Spleen (tissue), 11 donors: Measurements from ENCODE around the gene MRPS26. TPM values are rescaled to one million over a fixed set of nuclear protein-coding genes. Genes with fewer than 3 reads are reported as not detected.
"Not testable (repeated sequence)": the region's sequence is repeated elsewhere in the genome, so short reads cannot be mapped to it uniquely, and the experiment has no call there.

Experiments
- DNase-seq: peaks from one replicate; pipeline ENCODE4 v3.0.0-alpha.2; 2020
- H3K27ac ChIP-seq, 8 donors: fragments of 200-600 bp; sonication (generic) in 7 of 8; 1 replicate in 4 of 8; 2 replicates in 4 of 8; pipeline versions ENCODE4 v1.5.0 to v1.8.0; 2016 to 2021; ENCODE audit warnings: inconsistent platforms in 4 of 8, mild to moderate bottlenecking in 4 of 8, moderate library complexity in 1 of 8
- H3K27me3 ChIP-seq, 7 donors: fragments of 200-600 bp; sonication (generic) in 6 of 7; replicated peaks in 1 of 7; 1 replicate in 4 of 7; 2 replicates in 3 of 7; pipeline versions ENCODE4 v1.5.0 to v1.8.0; 2016 to 2021; ENCODE audit warnings: inconsistent platforms in 3 of 7, mild to moderate bottlenecking in 1 of 7
- H3K36me3 ChIP-seq, 6 donors: fragments of 200-600 bp; sonication (generic) in 5 of 6; 1 replicate in 4 of 6; 2 replicates in 2 of 6; pipeline versions ENCODE4 v1.5.0 to v1.8.0; 2016 to 2021; ENCODE audit warnings: inconsistent platforms in 2 of 6
- H3K4me1 ChIP-seq, 6 donors: fragments of 200-600 bp; sonication (generic) in 5 of 6; 1 replicate in 3 of 6; 2 replicates in 3 of 6; pipeline versions ENCODE4 v1.5.0 to v1.8.0; 2016 to 2021; ENCODE audit warnings: inconsistent platforms in 3 of 6
- H3K4me3 ChIP-seq, 8 donors: fragments of 200-600 bp; sonication (generic) in 7 of 8; 1 replicate in 4 of 8; 2 replicates in 4 of 8; pipeline versions ENCODE4 v1.5.0 to v1.8.0; 2016 to 2021; ENCODE audit warnings: inconsistent platforms in 4 of 8, mild to moderate bottlenecking in 4 of 8, moderate library complexity in 2 of 8
- H3K9me3 ChIP-seq, 8 donors: fragments of 200-600 bp; sonication (generic) in 7 of 8; 1 replicate in 4 of 8; 2 replicates in 4 of 8; pipeline versions ENCODE4 v1.5.0 to v1.8.0; 2016 to 2021; ENCODE audit warnings: inconsistent platforms in 4 of 8
- CTCF ChIP-seq, 11 experiments: fragments of 200-600 bp in 7 of 11; fragments of 450-650 bp in 4 of 11; sonication (generic) in 4 of 11; IDR thresholded peaks in 8 of 11; conservative IDR thresholded peaks in 3 of 11; 1 replicate in 7 of 11; 2 replicates in 4 of 11; pipeline versions ENCODE4 v1.4.0 to v1.8.0; 2016 to 2021; ENCODE audit warnings: antibody characterized with exemption in 11 of 11, inconsistent platforms in 4 of 11, mild to moderate bottlenecking in 1 of 11
- POLR2A ChIP-seq, 3 donors: fragments of 450-650 bp; IDR thresholded peaks; one replicate each; pipeline ENCODE4 v1.5.1; 2017; ENCODE audit warnings: antibody characterized with exemption in 3 of 3, mild to moderate bottlenecking in 1 of 3
- POLR2AphosphoS5 ChIP-seq, 3 donors: sonication (generic); formaldehyde crosslinking; IDR thresholded peaks; one replicate each; pipeline ENCODE4 v1.5.1; 2017; ENCODE audit warnings: antibody characterized with exemption in 3 of 3
- WGBS, 5 donors: extraction: QIAGEN DNeasy Blood & Tissue Kit in 3 of 5; methylation state at CpG; one replicate each; pipeline versions ENCODE4 v1.1.5 to v1.1.7; 2013 to 2018; 5-methylcytosine and 5-hydroxymethylcytosine counted together
- intact Hi-C: fragments of 100-400 bp; cut with DNase I; formaldehyde crosslinking; loops from one replicate; pipeline ENCODE4 v1.15.0; 2023; ENCODE audit warnings: low total_unique reads
- polyA plus RNA-seq, 3 donors: library from polyadenylated mRNA; stranded (reverse); fragments of 200-250 nt; gene quantifications; one replicate each; pipeline ENCODE4 v1.2.1, GENCODE V29; 2013
- total RNA-seq, 7 donors: library from RNA; depleted of rRNA in 3 of 7; stranded (reverse); fragments of >200 nt in 3 of 7; fragmentation: NEBNext Ultra II Directional in 4 of 7; extraction: Animal tissue kit (Norgen Biotek cat#: 25700) in 4 of 7; gene quantifications; one replicate each; pipeline versions ENCODE4 v1.1.0 to v1.2.1, GENCODE V29; 2016 to 2021
- donor health status: healthy with polysubstance abuse.
- donor health status: DM: no; HTN: no; CAD: no; lungs with moderate emphysema.
- donor health status: DM: no; HTN: no; CAD: no.
- donor health status: Bipolar disorder and iron deficiency.
- donor health status: healthy.
- donor health status: DM: no; HTN: no; CAD: no.
- donor health status: DM: yes; HTN: yes; CAD: no.

MRPS26 gene
- total and polyA plus RNA-seq, 10 donors = 22.5 to 64.6 (median 30.8) TPM

- Histone ChIP-seq H3K4me1 (no peaks in the 10 kb centered on the region), H3K27ac (no peak overlapping the region), H3K27me3 (no peaks in the 10 kb centered on the region), H3K36me3 (peaks cover 3 to 84% (median 21%) of the 10 kb centered on the region in 6 donors), H3K4me3 (no peak overlapping the region), H3K9me3 (no peaks in the 10 kb centered on the region)
- WGBS, 5 donors = 90 to 95% (median 94%) methylated on average over 7 of the region's 7 CpGs
- TF ChIP-seq CTCF (IDR thresholded peaks at IDR 0.05 in 8 of 11, conservative IDR thresholded peaks at IDR 0.05 in 3 of 11) = no peak
- TF ChIP-seq POLR2AphosphoS5 (IDR thresholded peaks at IDR 0.05) = no peak
- no peak for TF ChIP-seq POLR2A (IDR thresholded peaks at IDR 0.05)
- intact Hi-C loops = no loop called here
- DNase-seq = no peak
Observed at GRCh38 chr20:3014179-3014578, 31.7 kb upstream of the MRPS26 start.

GRCh38 chr20:3014662-3015061 is 31.2 kb upstream of the MRPS26 start:
- Histone ChIP-seq H3K27me3 (no peaks in the 10 kb centered on the region), H3K4me3 (no peak overlapping the region), H3K27ac (no peak overlapping the region), H3K4me1 (no peaks in the 10 kb centered on the region), H3K9me3 (no peaks in the 10 kb centered on the region), H3K36me3 (peaks cover 3 to 79% (median 16%) of the 10 kb centered on the region in 6 donors)
- no peak for DNase-seq
- intact Hi-C loops = no loop called here
- TF ChIP-seq POLR2AphosphoS5 (IDR thresholded peaks at IDR 0.05) (no peak), POLR2A (IDR thresholded peaks at IDR 0.05) (no peak), CTCF (IDR thresholded peaks at IDR 0.05 in 8 of 11, conservative IDR thresholded peaks at IDR 0.05 in 3 of 11) (no peak)
- 88 to 95% (median 89%) methylated on average over 3 of the region's 3 CpGs for WGBS, 5 donors

GRCh38 chr20:3015302-3015701 is 30.6 kb upstream of the MRPS26 start:
- intact Hi-C loops = not testable (repeated sequence)

GRCh38 chr20:3021327-3021726 is 24.5 kb upstream of the MRPS26 start:
- no peak for TF ChIP-seq POLR2A (IDR thresholded peaks at IDR 0.05)
- TF ChIP-seq POLR2AphosphoS5 (IDR thresholded peaks at IDR 0.05) = no peak
- TF ChIP-seq CTCF (IDR thresholded peaks at IDR 0.05 in 8 of 11, conservative IDR thresholded peaks at IDR 0.05 in 3 of 11) = no peak
- no peak for DNase-seq
- Histone ChIP-seq H3K4me1 (no peaks in the 10 kb centered on the region), H3K36me3 (peaks cover 3 to 83% (median 63%) of the 10 kb centered on the region in 6 donors), H3K27ac (no peak overlapping the region), H3K4me3 (no peak overlapping the region), H3K27me3 (no peaks in the 10 kb centered on the region), H3K9me3 (no peaks in the 10 kb centered on the region)
- 92 to 96% (median 93%) methylated on average over 4 of the region's 4 CpGs for WGBS, 5 donors
- intact Hi-C loops = no loop called here

More at GRCh38 chr20:3015302-3015701, 30.6 kb upstream of the MRPS26 start:
- not testable (repeated sequence) for H3K9me3 ChIP-seq, H3K27me3 ChIP-seq, H3K27ac ChIP-seq, DNase-seq, H3K4me1 ChIP-seq, H3K4me3 ChIP-seq
- 88 to 97% (median 94%) methylated on average over 5 of the region's 5 CpGs for WGBS, 5 donors
- H3K36me3 ChIP-seq = peaks cover 3 to 77% (median 13%) of the 10 kb centered on the region in 6 donors

GRCh38 chr20:3021777-3022176 is 24.1 kb upstream of the MRPS26 start:
- H3K4me3 ChIP-seq = no peak overlapping the region
- intact Hi-C loops = no loop called here
- no peak for DNase-seq
- TF ChIP-seq POLR2A (IDR thresholded peaks at IDR 0.05) (no peak), POLR2AphosphoS5 (IDR thresholded peaks at IDR 0.05) (no peak), CTCF (IDR thresholded peaks at IDR 0.05 in 8 of 11, conservative IDR thresholded peaks at IDR 0.05 in 3 of 11) (no peak)
- H3K27ac ChIP-seq = no peak overlapping the region
- H3K27me3 ChIP-seq = no peaks in the 10 kb centered on the region
- no peaks in the 10 kb centered on the region for H3K4me1 ChIP-seq
- WGBS, 5 donors = 80 to 94% (median 84%) methylated on average over 5 of the region's 5 CpGs
- H3K9me3 ChIP-seq = no peaks in the 10 kb centered on the region
- H3K36me3 ChIP-seq = peaks cover 3 to 83% (median 67%) of the 10 kb centered on the region in 6 donors

GRCh38 chr20:3022559-3023490 is 23.0 kb upstream of the MRPS26 start:
- intact Hi-C loops, H3K27ac ChIP-seq, H3K27me3 ChIP-seq, H3K4me1 ChIP-seq, H3K9me3 ChIP-seq, H3K4me3 ChIP-seq, DNase-seq: not testable (repeated sequence)
- H3K36me3 ChIP-seq = peaks cover 2 to 83% (median 72%) of the 10 kb centered on the region in 6 donors
- 93 to 97% (median 95%) methylated on average over 20 of the region's 20 CpGs for WGBS, 5 donors
